D341Med (cell line): ENCODE results near the gene C2CD3.

ENCODE experiments used
- DNase-seq: peaks from one replicate; pipeline ENCODE4 v3.0.0; 2012; ENCODE audit warnings: low spot score

The C2CD3 gene

DNA sequence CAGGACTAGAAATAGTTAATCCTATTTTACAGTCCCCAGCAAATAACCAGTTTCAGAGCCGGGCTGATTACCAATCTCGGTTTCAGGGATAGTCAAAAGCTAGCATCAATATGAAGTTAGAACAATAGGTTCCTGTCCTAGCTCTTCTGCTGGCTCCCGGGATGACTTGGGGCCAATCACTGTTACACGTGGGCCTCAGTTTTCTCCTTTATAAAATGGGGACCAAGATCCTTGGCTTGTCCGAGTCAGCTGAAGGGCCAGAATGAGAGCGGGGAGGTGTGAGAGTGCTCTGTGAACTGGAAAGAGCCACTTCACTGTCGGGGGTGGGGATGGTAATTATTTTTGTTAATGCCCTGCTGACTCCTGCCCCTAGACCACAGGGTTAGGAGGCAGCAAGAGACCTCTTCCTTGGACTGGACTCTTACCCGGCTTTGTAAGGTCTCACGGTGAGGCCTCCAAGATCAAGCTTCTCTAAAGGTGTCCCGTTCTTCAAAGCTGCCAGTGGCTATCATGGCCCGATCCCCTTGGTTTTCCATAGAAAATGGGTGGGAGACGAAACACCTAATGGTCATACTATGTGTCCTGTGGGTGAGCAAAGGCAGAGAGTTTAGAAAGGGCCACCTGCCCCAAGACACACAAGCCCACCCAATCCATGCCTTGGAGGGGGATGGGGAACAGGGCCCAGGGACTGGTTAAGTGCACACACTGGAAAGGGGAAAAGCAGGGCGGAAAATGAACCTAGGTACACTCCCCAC lies 189.6 kb downstream of the C2CD3 start:
- peak; percentile 5 for DNase-seq

DNA sequence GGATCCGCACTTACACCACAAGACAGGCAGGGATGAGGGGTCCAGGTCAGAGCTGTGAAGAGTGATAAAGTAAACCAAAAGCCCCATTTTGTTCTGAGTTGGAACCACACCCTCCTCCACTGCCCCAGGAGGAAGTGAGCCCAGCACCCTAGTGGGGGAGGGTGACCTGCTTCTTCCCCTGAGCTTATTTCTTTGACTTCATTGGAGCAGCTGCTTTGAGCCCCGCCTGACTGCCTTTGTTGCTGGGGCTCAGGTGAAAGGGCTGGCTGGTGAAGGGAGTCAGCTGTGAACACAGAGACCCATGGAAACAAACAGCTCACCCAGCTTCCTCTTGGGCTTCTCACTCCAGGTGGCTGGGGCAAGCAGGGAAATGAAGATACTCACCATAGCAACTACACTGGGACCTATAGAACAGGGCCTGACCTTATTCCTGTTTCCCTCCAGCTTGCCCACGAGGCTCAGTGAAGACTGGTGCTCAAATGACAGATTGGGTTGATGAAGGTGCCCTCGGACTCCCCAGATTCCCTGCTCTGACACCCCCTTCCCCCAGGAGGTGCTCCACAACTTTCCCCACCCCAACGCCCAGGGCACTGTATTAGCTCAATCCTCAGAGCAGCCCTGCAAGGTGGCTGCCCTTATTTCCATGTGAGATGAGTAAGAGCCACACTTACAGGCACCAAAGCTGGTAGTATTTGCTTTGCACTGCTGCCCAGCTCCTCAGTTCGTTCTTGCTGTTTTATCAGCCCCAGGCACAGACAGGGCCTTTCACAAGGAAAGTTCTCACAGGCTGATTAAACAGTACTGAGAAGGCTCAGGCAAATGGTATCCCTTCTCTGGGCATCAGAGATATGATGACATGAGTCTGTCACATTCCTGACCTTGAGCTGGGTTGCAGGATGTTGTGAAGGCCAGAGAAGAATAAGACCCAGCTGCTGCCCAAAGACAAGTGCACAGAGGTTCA lies 190.5 kb downstream of the C2CD3 start:
- DNase-seq, result peak; percentile 27

DNA sequence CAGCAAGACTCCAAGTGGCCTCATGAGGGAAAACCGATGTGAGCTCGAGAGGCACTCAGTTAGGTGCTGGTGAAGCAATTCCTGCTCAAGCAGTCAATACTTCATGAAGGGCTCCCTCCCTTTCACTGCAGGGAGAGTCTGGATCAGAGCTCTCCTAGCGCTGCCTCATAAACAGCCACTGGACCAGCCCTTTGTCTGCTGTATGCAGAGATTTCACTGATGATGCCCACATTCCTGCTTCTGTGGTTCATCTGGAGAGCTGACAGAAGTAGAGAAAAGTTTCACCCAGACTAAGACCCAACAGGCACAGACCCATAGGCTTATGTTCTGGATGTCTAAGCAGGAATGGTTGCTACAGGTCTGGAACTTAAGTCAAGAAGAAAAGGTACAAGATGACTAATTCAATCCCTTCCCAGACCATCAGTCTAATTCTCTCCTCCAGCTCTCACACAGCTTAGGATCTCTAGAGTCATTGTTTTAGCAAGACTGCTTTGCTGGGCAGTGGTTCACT lies 192.2 kb downstream of the C2CD3 start:
- DNase-seq, result no peak

DNA sequence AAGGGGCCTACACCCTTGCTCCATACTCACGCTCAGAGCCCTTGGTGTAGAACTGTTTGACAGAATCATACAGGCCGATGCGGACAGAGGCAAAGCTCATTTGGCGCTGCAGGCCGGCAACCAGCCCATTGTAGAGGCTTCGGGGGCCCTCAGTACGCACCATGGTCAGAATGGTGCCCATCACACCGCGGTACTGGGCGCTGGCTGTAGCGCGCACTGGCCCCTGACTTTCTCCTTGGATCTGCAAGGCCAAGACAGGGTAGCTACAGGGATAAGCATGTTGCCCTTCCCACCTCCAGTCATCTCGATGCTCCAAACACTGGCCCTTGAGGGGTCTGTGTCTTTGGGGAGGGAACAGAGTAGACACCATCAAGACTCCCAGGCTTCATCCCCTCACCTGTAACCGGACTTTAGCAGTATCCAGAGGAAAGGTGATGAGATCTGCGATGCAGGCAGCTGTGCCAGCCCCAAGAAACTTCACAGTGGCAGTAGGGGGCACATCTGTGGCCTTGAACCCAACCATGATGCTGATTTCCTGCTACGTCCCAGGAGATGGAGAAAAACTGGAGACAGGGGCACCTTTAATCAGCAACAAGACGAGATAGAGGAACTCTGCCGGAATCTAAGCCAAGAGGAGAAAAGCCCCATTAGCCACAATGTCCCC lies 192.8 kb downstream of the C2CD3 start:
- DNase-seq, result no peak

DNA sequence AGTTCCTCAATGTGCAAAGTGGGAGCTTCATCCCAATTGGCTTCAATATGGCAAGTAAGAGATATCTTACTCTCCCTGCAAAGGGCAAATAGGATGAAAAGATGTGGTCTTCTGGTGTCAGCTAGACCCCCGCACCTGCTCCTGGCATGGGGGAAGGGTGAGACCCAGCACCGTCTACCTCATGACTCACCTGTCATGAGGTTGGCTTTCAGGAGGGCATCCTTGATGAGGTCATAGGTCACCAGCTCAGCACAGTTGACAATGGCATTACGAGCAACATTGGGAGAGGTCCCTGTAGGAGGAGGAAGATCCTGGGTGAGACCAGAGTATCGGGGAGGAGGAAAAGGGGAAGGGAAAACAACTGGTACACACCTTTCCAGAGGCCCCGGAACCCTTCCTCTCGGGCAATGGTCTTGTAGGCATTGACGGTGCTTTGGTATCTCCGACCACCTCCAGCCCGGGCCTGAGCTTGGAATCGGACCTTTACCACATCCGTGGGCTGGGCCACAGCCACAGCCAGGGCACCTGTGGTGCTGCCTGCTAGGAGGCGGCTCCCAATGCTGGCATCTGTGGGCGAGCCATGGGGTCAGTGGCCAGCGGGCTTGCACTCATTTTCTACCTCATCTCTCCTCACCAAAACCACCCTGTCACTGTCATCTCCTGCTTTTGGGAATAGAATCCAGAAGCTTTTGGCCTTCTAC lies 194.2 kb downstream of the C2CD3 start:
- no peak for DNase-seq

DNA sequence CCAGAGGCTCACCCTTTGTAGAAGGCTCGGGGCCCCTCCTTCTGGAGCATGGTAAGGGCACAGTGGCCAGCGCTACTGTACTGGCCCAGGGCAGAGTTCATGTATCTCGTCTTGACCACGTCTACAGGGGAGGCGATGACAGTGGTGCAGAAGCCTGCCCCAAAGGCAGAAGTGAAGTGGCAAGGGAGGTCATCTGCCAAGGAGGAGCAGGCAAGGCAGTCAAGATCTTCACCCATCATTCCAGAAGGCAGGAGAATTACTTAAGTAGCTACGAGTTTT lies 195.4 kb downstream of the C2CD3 start:
- no peak for DNase-seq

DNA sequence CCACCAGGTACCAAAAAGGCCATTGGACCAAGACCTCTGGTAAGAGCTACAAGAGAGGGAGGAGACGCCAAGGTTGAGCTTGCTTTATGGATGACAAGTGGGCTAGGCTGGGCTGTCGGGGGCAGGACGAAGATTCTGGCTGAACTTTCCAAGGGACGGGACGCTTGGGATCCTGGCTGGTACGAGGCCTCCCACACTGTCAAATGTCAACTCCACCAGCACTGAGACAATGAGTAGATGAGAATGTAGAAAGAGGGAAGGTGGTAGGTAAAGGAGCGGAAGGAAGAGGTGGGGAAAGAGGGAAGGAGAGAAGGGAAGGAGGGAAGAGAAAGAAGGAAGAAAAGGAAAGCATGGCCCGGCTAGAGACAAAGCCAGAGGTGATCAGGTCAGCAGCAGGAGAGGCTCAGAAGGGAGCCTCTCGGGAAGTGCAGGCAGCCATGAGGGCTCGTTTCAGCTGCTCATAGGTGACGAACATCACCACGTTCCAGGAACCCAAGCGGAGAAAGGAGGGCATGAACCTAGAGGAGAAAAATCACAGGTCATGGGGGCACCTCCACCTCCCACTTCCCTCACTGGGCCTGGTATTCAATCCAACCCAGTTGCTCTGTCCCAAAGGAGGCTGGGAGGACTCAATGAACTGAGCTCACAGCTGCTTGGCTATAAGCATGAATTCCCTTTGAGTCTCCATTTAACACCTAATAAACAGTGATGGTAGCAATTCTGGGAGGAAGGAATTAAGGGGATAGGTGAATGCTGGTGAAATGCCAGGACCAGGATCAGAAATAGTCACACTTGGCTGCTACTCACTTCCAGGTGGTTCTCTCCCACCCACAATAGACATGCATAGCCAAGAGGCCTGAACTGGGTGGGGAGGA lies 196.0 kb downstream of the C2CD3 start:
- no peak for DNase-seq

DNA sequence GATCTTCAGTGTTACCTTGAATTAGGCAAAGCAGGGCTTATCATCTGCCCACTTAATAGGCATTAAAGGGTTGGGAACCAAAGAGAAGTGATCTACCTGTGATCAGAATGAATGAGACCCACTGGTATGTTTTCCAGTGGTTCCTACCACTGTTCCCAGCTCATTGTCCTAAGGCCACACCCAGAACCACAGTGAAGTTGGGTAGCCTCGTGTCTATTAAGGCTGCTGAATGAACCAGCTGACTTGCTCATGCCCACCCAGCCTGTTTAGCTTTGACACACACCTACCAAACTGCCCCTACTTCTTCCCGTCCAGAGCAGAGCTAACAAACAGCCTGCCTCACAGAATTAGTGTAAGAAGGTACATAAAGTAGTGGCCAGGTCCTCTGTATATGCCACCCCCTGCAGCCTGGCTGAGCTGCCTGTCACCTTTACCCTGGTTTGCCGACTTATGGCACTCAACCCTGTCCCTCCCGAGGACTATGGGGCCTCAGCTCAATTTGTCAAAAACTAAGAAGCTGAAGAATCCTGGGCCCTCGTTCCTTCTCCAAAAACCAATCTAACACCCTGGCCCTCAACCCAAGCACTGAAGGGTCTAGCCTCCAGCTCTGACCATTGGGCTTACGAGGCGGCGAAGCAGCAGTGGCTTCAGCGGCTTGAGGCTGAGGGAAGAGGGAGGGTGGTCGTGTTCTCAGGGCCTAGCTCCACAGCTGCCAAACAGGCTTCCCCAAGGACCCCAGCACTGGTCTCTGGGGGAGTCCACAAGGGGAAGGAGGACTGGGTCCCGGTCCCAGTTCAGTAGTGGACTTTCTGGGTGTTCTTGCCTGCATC lies 198.0 kb downstream of the C2CD3 start:
- DNase-seq, result peak; percentile 11

DNA sequence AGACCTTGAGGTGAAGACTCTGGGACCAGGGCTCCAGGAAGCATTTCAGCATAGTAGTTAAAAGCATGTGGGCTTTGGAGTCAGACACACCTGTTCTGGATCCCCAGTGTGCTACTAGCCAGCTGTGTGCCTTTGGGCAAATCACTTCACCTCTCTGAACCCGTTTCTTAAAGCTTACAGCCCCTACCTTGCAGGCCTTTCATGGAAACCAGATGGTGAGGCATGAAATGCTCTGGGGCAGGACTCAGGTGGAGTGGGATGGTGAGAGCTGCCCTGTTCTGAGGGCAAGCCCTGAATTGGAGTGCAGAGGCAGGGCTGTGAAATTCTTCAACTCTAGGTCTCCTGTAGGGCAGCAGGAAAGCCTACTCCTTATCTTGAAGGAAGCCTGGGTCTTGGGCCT lies 198.6 kb downstream of the C2CD3 start:
- no peak for DNase-seq

DNA sequence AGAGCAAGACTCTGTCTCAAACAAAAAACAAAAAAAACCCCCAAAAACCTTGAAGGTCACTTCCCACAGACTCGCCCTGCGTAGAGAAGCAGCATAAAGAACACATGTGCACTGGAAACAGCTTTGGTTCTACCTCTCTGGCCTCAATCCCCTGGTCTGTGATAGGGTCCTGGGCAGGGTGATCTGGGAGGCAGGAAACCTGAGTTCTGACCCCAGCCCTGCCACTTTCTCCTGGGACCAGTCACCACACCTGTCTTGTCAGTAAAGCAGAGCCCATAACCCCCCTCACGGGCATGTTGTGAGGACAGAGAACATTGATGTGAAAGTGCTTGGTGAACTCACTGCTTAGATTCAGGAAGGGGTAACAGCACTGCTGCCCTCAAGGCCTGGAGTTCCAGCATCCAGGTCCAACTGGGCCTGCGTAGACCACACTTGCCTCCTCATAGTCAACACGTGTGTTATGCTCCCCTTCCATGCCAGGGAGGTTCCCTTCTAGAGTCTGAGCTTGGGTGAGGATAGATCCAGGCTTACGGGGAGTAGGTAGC lies 199.6 kb downstream of the C2CD3 start:
- DNase-seq, result peak; percentile 11

DNA sequence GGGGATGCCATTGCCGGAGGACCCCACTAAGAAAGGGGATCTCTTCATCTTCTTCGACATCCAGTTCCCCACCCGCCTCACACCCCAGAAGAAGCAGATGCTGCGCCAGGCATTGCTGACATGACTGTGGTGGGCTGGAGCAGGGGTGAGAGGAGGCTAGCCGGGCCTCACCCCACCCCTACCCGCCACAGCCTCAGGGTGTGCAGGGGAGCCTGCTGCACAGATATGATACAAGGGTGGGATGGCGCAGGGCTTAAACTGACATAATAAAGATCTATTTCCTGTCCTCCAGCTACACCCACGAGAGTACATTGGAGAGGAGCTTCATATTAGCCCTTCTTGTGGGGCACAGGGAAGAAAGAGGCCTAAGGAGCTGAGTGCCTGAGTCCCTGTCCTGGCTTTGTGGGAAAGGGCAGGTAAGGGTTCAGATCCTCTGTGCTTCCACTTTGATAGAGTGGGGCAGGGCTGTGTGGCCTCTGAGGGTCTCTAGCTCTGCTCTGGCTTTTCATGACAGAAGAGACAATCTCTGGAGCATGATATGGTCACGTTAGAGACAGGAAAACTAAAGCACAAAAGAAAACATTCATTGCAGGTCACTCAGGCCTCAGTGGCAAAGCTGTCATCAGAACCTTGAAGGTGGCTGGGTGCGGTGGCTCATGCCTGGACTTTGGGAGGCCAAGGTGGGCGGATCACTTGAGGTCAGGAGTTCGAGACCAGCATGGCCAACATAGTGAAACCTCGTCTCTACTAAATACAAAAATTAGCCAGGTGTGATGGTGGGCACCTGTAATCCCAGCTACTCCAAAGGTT lies 200.6 kb downstream of the C2CD3 start:
- DNase-seq, result peak; percentile 25

DNA sequence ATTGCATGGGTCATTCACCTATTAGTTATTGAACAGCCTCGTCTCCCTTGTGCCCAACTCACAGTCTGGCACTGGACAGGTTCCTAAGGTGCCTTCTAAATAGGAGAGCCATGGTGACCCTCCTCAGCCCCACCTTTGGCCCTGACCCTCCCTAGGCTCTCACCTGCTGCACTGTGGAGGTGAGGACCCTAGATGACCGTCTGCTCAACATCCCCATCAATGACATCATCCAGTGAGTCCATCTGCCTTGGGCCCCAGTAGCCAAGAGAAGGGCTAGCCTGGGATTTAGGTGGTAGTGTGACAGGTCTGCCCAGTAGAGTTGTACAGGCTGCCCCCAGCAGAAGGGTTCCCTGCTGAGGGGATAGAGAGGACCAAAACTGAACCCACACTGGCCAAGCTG lies 201.7 kb downstream of the C2CD3 start:
- peak; percentile 10 for DNase-seq

DNA sequence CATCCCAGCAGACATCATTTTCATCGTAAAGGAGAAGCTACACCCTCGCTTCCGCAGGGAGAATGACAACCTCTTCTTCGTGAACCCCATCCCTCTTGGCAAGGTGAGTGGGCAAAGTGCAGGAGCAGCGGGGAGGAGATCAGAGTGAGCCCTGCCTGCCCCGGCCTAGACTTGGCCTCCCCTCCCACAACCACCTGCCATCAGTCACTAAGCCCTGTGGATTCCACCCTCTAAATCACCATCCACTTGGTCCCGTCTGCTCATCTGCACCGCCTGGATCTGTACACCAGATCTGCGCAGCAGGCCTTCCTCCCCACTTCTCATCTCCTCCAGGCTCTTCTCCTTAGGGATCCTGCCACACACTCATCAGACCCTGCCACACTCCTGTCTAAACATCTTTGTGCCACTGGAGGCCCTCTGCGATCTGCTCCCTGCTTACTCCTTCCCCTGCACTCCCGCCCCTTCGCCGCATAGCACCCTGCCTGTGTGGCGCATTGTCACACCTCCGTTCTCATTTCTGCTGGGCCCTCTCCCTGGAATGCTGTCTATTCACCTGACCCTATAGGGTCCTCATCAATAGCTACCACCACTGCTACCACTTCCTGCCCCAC lies 202.3 kb downstream of the C2CD3 start:
- peak; percentile 28 for DNase-seq

DNA sequence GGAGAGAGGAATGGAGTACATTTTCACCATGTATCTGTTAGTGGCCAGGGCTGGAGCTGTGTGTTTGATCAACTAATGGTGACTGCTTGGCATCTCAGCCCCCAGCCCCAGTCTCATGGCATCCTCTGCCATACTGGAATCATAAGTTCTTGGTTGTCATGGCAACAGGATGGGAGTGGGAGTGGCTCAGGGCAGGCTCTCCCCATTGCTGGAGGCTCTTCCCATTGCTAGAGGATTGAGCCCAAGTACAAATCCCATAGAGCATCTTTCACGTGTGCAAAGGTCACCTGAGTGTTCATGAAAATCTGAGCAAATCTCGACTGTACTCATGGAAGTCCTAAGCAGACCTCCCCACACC lies 205.1 kb downstream of the C2CD3 start:
- DNase-seq, result no peak

DNA sequence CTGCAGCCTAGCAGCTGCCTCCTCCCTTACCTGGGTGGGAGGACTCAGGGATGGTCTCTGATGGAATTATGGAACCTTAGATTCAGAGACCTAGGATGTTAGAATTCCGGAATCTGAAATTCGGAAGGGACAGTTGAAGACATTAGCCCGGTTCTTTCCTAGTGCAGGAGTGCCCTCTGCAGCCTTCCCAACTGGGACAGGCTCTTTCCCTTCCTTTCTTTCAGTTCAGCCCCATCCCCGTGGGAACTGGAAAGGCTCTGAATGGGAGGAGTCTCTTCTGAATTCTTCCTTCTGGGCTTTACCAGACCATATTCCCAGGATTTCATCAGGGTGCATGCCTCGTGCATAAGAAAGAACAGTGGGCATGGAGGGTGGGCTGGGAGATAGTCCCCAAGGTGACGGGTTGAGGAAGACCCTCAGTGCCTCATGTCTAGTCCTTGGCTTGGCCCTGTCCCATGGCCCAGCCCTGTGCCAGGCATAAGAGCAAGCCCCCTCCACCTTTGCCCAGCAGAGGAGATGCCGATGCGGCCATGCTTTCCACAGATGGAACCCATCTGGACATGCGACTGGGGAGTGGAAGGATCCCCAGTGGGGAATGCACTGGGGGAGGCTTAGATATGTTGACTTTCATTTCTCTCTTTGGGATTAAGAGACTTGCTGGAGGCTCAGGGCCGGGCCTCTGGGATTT lies 205.6 kb downstream of the C2CD3 start:
- DNase-seq, result no peak

DNA sequence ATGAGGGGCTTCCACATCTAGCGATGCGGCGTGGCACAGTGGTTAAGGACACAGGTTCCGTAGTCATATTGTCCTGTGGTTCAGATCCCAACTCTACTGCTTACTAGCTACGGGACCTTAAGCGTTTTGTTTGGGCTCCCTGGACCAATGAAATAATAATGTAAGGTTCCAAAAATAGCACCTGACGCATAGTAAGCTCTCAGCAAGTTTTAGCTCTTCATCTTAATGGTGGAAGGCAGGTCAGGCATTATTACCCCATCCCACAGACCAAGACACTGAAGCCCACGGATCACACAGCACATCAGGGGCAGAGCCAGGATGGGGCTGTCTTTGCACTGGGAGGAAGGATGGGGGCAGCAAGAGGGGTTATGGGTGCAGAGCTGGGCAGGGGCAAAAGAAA lies 206.9 kb downstream of the C2CD3 start:
- no peak for DNase-seq
